HG03039 (cell line): ENCODE results near the gene PTOV1.

Experiments
- ATAC-seq: cut with Tn5 transposase; IDR thresholded peaks from one replicate; pipeline ENCODE4 v1.9.1; 2021; ENCODE audit warnings: mild to moderate bottlenecking, moderate library complexity; ENCODE audit not compliant: unreplicated experiment

The PTOV1 gene

GRCh38 chr19:49858088-49858985 lies 7.4 kb downstream of the PTOV1 start:
- ATAC-seq, result no peak

- no peak for ATAC-seq
These were observed 8.8 kb downstream of the PTOV1 start for GRCh38 chr19:49859682-49860335.

GRCh38 chr19:49860336-49861102 lies 9.6 kb downstream of the PTOV1 start:
- ATAC-seq, result no peak

GRCh38 chr19:49861107-49861506 lies 10.1 kb downstream of the PTOV1 start:
- no peak for ATAC-seq

- no peak for ATAC-seq
These were observed 10.8 kb downstream of the PTOV1 start for GRCh38 chr19:49861541-49862378.

GRCh38 chr19:49862391-49863253 lies 11.7 kb downstream of the PTOV1 start:
- no peak for ATAC-seq

GRCh38 chr19:49863254-49863934 lies 12.4 kb downstream of the PTOV1 start:
- ATAC-seq, result no peak

GRCh38 chr19:49863935-49864320 lies 13.0 kb downstream of the PTOV1 start:
- ATAC-seq, result no peak

GRCh38 chr19:49864890-49865289 lies 13.9 kb downstream of the PTOV1 start:
- ATAC-seq, result no peak

GRCh38 chr19:49866933-49867782 lies 16.2 kb downstream of the PTOV1 start, which contains the start of gene PNKP:
PNKP (minus strand) TSS chr19:49867576; CDS start chr19:49867204, 372 bp downstream.
- peak; percentile 35 for ATAC-seq

GRCh38 chr19:49869009-49869483 lies 18.1 kb downstream of the PTOV1 start:
- ATAC-seq, result peak; percentile 1

- ATAC-seq, result peak; percentile 55
These were observed 18.7 kb downstream of the PTOV1 start for GRCh38 chr19:49869484-49870308.

GRCh38 chr19:49870309-49870901 lies 19.4 kb downstream of the PTOV1 start:
- no peak for ATAC-seq

- ATAC-seq, result no peak
These were observed 20.5 kb downstream of the PTOV1 start for GRCh38 chr19:49871349-49871985.

GRCh38 chr19:49872245-49873128 lies 21.5 kb downstream of the PTOV1 start:
- no peak for ATAC-seq
